VCaP (cell line): ENCODE measurements around the gene ACTR1A.

Experiments
- H3K27ac ChIP-seq: fragments of 450-650 bp; 2 replicates; pipeline ENCODE4 v1.5.1; 2017
- CTCF ChIP-seq: fragments of 450-650 bp; conservative IDR thresholded peaks from 2 replicates; pipeline ENCODE4 v1.5.1; 2017; ENCODE audit warnings: mild to moderate bottlenecking, moderate library complexity

Gene ACTR1A

GRCh38 chr10:102527546-102527945 lies 25.0 kb upstream of the ACTR1A start:
- no peak for TF ChIP-seq CTCF
- no peak overlapping the region for H3K27ac ChIP-seq

GRCh38 chr10:102524746-102525145 lies 22.2 kb upstream of the ACTR1A start:
- TF ChIP-seq CTCF, result no peak
- peak overlapping the region; percentile 49 for H3K27ac ChIP-seq

GRCh38 chr10:102523250-102524029 lies 20.9 kb upstream of the ACTR1A start:
- H3K27ac ChIP-seq, result peak overlapping the region; percentile 49; the same call in 1 of the 2 replicates
- TF ChIP-seq CTCF, result no peak

- no peak for TF ChIP-seq CTCF
- H3K27ac ChIP-seq, result no peak overlapping the region
Observed at GRCh38 chr10:102522874-102523249, 20.4 kb upstream of the ACTR1A start.

GRCh38 chr10:102519246-102519825 lies 16.8 kb upstream of the ACTR1A start:
- no peak overlapping the region for H3K27ac ChIP-seq
- TF ChIP-seq CTCF, result no peak

GRCh38 chr10:102517553-102517952 lies 15.0 kb upstream of the ACTR1A start:
- TF ChIP-seq CTCF, result no peak
- no peak overlapping the region for H3K27ac ChIP-seq

- H3K27ac ChIP-seq, result no peak overlapping the region
- no peak for TF ChIP-seq CTCF
Observed at GRCh38 chr10:102515724-102516123, 13.2 kb upstream of the ACTR1A start.
